Measurements from ENCODE around the gene CFAP54. TPM values are rescaled to one million over a fixed set of nuclear protein-coding genes. Genes with fewer than 3 reads are reported as not detected.

The CFAP54 gene
- polyA plus RNA-seq, 3 donors: not detected

GRCh38 chr12:96606644-96607043 is 117.3 kb downstream of the CFAP54 start:
- no peak overlapping the region for H3K4me2 ChIP-seq (replicated peaks; ENCODE audit: extremely low read depth, low read length, poor library complexity, severe bottlenecking)
- DNase-seq: no peak
- peaks cover 0 to 12% (median 7%) of the 10 kb centered on the region in 7 donors for H3K9me3 Mint-ChIP-seq
- H3K4me1 ChIP-seq (ENCODE audit: control insufficient read depth in 1 of 2, insufficient read depth in 2 of 2, low read length in 2 of 2): no peaks in the 10 kb centered on the region
- no peaks in the 10 kb centered on the region for H3K27me3 ChIP-seq (ENCODE audit: control insufficient read depth in 2 of 2, insufficient read depth in 2 of 2, low read length in 2 of 2)
- intact Hi-C loops (cut with micrococcal nuclease): no loop called here
- H3K4me3 ChIP-seq (replicated peaks in 1 of 3; ENCODE audit: low read depth in 2 of 3, low read length in 3 of 3): no peak overlapping the region
- H3K4me3 Mint-ChIP-seq: no peak overlapping the region
- H3K9ac ChIP-seq (ENCODE audit: insufficient read depth, low read length, poor library complexity, severe bottlenecking): no peak overlapping the region
- peaks cover 0 to 3% (median 2%) of the 10 kb centered on the region in 3 donors for H3K27me3 Mint-ChIP-seq (ENCODE audit: low read depth in 3 of 3)
- WGBS (ENCODE audit: insufficient coverage): 86% methylated on average over 3 of the region's 4 CpGs
- peaks cover 0 to 6% of the 10 kb centered on the region in 2 donors for H3K9me3 ChIP-seq (replicated peaks in 1 of 2; ENCODE audit: control insufficient read depth in 1 of 2, insufficient read depth in 1 of 2, low read length in 2 of 2)
- H3K36me3 ChIP-seq (replicated peaks in 1 of 2; ENCODE audit: control insufficient read depth in 1 of 2, insufficient read depth in 2 of 2, low read length in 2 of 2): no peaks in the 10 kb centered on the region
- TF ChIP-seq CTCF (IDR thresholded peaks at IDR 0.05): no peak
- no peaks in the 10 kb centered on the region for H3K4me1 Mint-ChIP-seq
- H3K27ac Mint-ChIP-seq: no peak overlapping the region
- H3K27ac ChIP-seq (ENCODE audit: low read depth in 1 of 2, low read length in 2 of 2): no peak overlapping the region
- H3K36me3 Mint-ChIP-seq: no peaks in the 10 kb centered on the region
- H2AFZ ChIP-seq (ENCODE audit: insufficient read depth, low read depth, low read length, poor library complexity, severe bottlenecking): no peak overlapping the region
- no peaks in the 10 kb centered on the region for H4K20me1 ChIP-seq (ENCODE audit: insufficient read depth, low read length)
- no peaks in the 10 kb centered on the region for H3K79me2 ChIP-seq (ENCODE audit: insufficient read depth, low read length)

- Mint-ChIP-seq H3K4me3 (no peak overlapping the region), H3K4me1 (no peaks in the 10 kb centered on the region), H3K36me3 (no peaks in the 10 kb centered on the region), H3K27ac (no peak overlapping the region), H3K9me3 (peaks cover 0 to 3% (median 2%) of the 10 kb centered on the region in 7 donors), H3K27me3 (ENCODE audit: low read depth in 3 of 3) (peaks cover 0 to 2% (median 0%) of the 10 kb centered on the region in 3 donors)
- H3K9ac ChIP-seq (ENCODE audit: insufficient read depth, low read length, poor library complexity, severe bottlenecking): no peak overlapping the region
- no peaks in the 10 kb centered on the region for H3K79me2 ChIP-seq (ENCODE audit: insufficient read depth, low read length)
- H3K9me3 ChIP-seq (replicated peaks in 1 of 2; ENCODE audit: control insufficient read depth in 1 of 2, insufficient read depth in 1 of 2, low read length in 2 of 2): no peaks in the 10 kb centered on the region
- no peaks in the 10 kb centered on the region for H4K20me1 ChIP-seq (ENCODE audit: insufficient read depth, low read length)
- no peak overlapping the region for H3K4me3 ChIP-seq (replicated peaks in 1 of 3; ENCODE audit: low read depth in 2 of 3, low read length in 3 of 3)
- H3K36me3 ChIP-seq (replicated peaks in 1 of 2; ENCODE audit: control insufficient read depth in 1 of 2, insufficient read depth in 2 of 2, low read length in 2 of 2): no peaks in the 10 kb centered on the region
- no peak overlapping the region for H2AFZ ChIP-seq (ENCODE audit: insufficient read depth, low read depth, low read length, poor library complexity, severe bottlenecking)
- 100% methylated on average over 2 of the region's 2 CpGs for WGBS (ENCODE audit: insufficient coverage)
- intact Hi-C loops (cut with micrococcal nuclease): no loop called here
- no peak overlapping the region for H3K4me2 ChIP-seq (replicated peaks; ENCODE audit: extremely low read depth, low read length, poor library complexity, severe bottlenecking)
- H3K4me1 ChIP-seq (ENCODE audit: control insufficient read depth in 1 of 2, insufficient read depth in 2 of 2, low read length in 2 of 2): no peaks in the 10 kb centered on the region
- no peak for DNase-seq
- no peak for TF ChIP-seq CTCF (IDR thresholded peaks at IDR 0.05)
- no peak overlapping the region for H3K27ac ChIP-seq (ENCODE audit: low read depth in 1 of 2, low read length in 2 of 2)
- no peaks in the 10 kb centered on the region for H3K27me3 ChIP-seq (ENCODE audit: control insufficient read depth in 2 of 2, insufficient read depth in 2 of 2, low read length in 2 of 2)
Measured at GRCh38 chr12:96617178-96617577, 127.8 kb downstream of the CFAP54 start.

All from CD14-positive monocyte (primary cell).